ENCODE data around the gene CAMK2D. TPM values are rescaled to one million over a fixed set of nuclear protein-coding genes. Genes with fewer than 3 reads are reported as not detected.
A peak's percentile ranks its signal among the peaks of the same experiment; 100 is the strongest.

The CAMK2D gene
- total RNA-seq, 1 experiment from 2014 or later = 23.3 TPM

DNA sequence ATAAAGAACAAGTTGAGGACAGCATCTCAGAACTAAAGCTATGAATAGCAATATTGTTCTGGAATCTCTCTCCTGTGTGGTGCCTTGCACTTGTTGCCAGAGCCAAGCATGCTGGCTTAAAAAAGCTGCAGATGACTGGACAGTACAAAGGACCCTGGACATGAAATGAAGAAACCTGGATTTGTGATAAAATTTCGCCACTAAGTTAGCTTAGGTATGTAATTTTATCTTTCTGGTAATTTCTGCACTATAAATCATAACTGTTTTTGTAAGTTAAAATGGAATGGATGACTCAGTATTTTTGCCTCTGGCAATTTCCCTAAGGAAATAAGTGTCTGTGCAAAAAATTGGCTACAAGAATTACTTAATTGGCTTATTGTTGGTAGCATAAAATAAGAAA lies 317.2 kb downstream of the CAMK2D start:
- peak; percentile 15 for DNase-seq (ENCODE audit: low read depth)

DNA sequence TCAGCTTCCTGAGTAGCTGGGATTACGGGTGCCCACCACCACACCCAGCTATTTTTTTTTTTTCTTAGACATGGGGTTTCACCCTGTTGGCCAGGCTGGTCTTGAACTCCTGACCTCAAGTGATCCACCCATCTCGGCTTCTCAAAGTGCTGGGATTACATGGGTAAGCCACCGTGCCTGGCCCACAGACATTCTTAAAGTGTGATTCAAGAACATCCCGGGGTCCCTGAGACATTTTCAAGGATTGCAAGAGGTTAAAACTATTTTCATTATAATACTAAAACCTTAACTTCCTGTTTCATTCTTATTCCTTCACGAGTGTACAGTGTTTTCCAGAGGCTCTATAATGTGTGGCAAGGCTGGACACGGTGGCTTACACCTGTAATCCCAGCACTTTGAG lies 318.7 kb downstream of the CAMK2D start:
- no peak for DNase-seq (ENCODE audit: low read depth)

DNA sequence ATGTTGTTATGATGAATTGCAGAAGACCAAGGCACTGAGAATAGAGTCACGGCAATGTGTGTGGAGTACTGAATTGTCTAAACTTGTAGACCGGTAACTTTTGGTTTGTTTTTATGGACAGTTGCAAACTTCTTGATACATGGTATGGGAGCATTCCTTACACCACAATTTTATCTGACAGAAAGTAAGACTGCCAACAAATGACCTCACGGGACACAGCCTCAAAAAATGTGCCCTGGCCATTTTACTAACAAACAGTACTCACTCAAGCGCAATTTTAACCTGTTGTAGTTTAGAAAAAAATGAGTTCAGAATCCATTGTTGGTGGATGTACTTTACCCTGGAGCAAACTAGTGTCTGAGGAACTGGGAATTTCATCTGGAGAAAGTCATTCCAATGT lies 321.2 kb downstream of the CAMK2D start:
- DNase-seq (ENCODE audit: low read depth) = no peak

DNA sequence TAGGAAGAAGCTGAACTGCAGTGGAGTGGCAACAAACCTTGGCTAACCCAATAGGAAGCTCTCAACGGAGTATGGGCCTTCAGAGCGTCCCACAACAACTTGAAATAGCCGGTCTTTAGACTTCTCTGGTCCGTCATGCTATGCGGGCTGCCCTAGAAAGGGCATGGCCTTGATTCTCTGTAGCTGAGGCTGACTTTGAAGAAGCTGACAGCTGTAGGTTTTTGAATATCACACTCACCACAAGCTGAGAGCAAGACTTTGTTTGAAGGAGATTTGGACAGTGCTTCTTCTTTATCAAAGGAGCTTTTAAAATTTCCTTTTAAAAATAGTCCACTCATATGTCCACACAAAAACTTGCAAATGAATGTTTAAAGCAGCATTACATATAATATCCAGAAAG lies 322.9 kb downstream of the CAMK2D start:
- no peak for DNase-seq (ENCODE audit: low read depth)

DNA sequence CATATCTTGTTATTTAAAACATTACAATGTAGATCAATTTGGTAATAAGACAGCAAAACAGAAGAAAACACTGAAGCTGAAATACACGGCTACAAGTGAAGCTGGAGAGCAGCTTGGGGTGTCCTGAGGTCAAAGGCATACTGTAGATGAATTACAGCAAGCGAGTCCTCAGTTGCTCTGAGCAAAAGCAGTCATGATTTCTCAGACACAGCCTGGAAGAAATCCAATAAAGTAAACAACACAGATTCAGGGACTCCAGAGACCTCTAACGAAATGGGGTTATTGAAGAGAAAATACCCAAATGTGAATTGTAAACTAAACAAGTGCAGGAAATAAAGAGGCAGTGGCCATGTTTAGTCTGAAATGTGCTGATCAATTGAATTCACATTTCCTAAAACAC lies 324.4 kb downstream of the CAMK2D start:
- DNase-seq (ENCODE audit: low read depth) = no peak

DNA sequence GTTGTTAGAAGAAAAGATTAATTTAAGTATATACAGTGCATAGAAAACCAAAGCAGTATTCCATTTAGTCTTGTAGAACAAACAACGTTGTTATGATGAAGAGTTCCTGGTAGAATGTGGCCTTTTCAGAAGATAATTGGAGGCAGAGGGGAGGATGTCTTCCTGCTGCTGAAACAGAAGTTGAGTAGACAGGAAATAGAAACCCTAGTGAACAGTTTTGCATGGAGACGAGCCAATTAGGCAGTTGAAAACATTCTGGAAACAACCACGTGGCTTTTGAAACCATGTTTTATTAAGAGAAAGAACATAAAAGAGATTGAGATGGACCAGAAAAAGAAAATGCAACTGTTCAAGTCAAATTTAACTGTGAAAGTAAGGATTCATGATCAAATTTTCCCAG lies 325.2 kb downstream of the CAMK2D start:
- peak; percentile 74 for DNase-seq (ENCODE audit: low read depth)

DNA sequence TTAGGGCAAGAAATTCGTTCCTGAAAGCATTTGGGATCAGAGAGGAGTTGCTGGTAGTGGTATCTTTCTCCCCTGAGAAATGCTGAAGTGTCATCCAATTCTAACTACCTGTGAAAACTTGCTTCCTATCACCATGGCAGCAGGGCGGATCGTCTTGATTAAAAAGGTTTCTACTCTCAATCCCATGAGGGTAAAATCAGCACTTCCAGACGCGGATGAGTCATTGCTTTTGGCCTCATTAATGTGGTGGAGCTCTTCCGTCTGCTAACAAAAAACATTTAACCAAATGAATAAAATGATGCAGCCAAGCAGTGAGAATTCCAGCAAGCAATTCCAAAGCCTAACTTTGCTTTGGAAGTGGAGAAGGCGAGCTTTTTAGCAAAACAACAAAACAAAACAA lies 325.6 kb downstream of the CAMK2D start:
- DNase-seq (ENCODE audit: low read depth) = peak; percentile 83

DNA sequence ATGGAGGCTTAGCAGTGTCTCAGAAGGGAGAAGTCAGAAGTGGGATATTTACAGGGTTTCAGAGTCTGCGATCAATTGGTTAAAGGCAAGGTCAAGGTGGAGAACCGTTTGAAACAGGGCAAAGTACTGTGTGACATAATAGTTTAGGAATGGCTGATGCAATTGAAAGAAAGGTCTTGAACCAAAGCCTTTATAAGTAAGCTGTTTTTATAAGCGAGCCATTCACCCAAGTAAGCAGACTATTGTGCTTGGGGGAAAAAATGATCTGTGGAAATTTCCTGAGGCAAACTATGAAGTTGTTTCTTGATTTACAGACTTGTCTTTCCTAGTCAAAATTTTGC lies 327.3 kb downstream of the CAMK2D start:
- peak; percentile 13 for DNase-seq (ENCODE audit: low read depth)

DNA sequence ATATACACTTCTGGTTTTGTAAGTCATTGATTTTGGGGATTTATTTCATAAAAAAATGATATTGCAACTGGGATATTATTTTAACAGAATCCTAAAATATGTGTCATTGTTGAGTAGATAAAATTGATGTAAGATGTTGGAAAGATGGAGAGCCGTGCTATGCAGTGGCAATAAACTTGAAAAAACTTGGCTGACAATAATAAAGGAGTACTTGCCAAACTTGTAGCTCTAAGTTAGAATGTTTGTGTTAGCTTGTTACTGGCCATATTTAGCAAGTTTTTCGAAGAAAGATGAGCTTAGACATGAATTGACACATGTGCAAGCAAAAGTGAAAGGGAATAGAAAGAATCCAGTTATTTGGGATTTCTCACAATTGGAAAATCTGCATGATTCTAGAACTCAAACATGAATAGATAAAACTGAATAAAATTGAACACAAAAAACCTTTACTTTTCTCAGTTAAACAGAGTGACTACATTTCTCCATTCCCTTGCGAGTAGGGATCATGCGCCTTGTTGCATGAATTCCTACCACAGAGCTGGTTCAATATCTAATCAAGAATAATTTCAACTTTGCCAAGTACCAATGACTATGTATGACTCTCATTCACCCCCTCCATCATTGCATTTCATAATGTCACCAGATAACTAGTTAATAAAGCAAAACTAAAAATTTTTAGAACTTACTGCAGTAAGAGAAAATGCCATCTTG lies 327.8 kb downstream of the CAMK2D start:
- DNase-seq (ENCODE audit: low read depth) = no peak

DNA sequence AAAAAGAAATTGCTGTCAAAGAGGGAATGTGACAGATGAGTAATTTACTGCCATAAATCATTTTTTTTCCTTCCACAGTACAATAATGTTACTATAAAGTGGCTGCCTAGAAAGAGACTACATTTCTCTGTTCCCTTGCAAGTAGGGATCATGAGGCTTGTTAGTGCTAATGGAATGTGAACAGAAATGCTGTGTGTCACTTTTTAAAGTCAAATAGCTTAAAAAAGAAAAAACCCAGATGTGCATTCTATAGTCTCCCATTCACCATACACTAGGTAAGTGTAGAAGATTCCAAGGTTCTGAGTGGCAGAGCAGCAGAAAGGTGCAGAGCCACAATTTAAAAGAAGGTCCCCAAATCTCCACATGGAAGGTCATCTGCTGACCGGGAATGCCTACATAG lies 328.4 kb downstream of the CAMK2D start:
- no peak for DNase-seq (ENCODE audit: low read depth)

DNA sequence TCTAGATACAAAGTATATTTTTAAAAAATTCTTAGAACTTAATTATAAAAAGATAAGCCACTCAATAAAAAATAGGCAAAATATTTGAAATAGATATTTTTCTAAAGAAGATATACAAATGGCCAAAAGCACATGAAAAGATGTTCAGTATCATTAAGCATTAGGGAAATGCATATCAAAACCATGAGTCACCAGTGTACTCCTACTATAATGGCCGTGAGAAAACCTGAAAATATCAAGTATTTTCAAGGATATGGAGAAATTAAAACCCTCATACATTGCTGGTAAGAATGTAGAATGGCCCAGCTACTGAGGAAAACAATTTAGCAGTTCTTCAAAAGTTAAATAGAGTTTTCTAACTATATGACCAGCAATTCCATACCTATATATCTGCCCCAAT lies 337.9 kb downstream of the CAMK2D start:
- peak; percentile 48 for DNase-seq (ENCODE audit: low read depth)

DNA sequence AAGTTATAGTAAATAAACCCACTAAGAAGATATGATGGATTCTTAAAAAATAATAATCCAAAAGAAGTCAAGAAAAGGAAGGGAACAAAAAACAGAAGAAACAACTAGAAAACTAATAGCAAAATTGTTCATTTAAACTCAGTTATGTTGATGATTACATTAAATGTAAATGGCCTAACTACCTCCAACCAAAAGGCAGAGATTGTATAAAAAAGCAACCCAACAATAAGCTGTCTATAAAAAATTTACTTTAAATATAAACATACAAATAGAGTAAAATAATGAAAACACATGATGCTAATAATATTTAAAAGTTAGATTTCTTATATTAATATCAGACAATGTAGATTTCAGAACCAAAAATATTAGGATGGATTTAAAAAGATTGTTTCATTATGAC lies 340.6 kb downstream of the CAMK2D start:
- no peak for DNase-seq (ENCODE audit: low read depth)

DNA sequence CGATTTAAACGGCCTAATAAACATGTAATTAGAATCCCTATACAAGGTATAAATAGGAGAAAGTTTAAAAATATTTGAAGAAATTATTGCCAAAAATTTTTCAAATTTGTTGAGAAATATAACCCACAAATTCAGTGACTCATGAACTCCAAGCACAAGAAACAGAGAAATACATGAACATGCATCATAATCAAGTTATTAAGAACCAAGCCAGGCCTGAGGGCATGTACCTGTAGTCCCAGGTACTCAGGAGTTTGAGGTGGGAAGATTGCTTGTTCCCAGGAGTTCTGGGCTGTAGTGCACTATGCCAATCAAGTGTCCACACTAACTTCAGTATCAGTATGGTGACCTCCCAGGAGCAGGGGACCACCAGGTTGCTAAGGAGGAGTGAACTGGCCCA lies 341.9 kb downstream of the CAMK2D start:
- no peak for DNase-seq (ENCODE audit: low read depth)

DNA sequence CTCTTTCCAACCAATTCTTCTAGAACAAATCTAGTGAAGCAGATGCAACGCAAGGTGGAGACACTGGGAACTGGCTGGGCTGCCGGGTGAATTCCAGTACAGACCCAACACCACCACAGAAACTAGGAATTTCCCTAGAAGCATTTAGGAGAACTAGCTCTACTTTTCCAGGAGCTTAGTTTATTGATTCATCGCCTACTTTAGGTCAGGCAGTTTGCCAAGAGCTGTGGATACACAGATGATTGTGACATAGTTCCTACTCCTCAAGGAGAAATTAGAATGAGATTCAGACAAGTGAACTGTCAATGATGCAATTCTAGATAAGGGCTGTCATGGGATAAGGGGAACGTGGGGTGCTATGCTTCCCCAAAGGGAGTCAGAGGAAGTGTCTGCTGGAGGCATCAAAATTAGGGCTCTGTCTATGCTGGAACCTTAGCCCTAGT lies 350.0 kb downstream of the CAMK2D start:
- DNase-seq (ENCODE audit: low read depth) = peak; percentile 76

DNA sequence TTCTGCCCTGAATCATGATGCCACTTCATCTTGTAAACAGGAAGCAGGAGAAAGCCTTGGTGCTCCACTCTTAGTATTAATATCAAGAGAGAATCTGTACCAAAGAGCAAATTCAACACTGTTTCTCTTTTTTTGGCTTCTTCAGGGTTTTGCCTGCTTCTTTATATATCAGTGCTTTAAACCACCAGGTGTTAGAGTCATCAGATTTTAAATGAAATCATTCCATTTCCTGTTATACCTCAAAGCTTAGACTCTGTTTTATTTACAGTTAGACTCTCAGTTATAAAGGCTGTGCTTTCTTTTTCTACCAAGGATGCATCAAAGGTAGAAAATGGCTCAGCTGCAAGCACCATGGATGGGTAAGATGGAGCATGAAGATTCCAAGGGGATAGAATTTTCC lies 350.9 kb downstream of the CAMK2D start:
- DNase-seq (ENCODE audit: low read depth) = no peak

DNA sequence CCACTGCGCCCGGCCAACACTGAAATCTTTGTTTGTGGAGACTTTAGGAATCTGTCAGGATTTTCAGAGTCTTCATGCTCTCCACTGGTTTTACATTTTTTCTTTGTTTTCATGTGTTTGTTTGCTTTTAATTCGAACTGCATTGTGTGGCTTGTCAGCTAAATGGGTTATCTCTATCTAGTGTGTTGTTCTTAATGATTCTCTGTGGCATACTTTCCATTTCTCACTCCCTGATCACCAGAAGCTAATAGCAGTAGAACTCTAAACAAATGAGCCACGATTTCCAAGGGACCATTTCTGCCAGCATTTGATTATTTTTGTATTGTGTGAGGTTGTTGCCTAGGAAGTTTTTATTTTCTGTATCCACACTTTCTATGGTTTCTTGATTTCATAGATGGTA lies 352.4 kb downstream of the CAMK2D start:
- DNase-seq (ENCODE audit: low read depth) = no peak

DNA sequence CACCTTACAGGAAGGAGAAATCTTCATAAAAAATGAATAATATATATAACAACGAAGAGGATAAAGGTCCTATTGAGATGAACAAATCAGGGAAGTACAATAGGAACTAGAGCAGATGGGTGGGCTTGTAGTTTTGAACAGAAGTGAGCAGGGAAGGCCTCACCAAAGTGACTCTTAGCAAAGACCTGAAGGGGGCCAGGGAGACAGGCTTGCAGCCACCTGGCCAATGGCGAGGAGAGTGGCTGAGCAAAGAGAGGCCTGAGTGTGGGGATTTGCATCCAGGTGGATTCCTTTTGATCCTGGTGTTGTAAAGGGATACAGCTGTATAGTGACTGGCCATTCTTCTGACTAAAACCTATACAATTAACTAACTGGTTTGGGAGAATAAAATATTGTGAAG lies 354.1 kb downstream of the CAMK2D start:
- no peak for DNase-seq (ENCODE audit: low read depth)

DNA sequence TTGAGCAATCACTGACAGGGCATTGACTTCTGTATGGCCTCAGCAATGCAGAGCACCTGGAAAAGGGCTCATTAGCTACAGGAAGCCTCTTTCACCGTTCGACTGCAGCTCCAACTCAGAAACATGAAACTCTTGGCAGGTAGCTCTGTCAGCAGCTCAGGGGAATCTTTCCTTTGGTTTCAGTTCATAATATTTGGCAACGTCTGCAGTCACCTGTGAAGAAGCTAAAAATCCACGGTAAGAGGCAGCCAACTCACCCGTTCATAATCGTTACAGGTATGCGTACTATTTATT lies 354.9 kb downstream of the CAMK2D start:
- DNase-seq (ENCODE audit: low read depth) = no peak

DNA sequence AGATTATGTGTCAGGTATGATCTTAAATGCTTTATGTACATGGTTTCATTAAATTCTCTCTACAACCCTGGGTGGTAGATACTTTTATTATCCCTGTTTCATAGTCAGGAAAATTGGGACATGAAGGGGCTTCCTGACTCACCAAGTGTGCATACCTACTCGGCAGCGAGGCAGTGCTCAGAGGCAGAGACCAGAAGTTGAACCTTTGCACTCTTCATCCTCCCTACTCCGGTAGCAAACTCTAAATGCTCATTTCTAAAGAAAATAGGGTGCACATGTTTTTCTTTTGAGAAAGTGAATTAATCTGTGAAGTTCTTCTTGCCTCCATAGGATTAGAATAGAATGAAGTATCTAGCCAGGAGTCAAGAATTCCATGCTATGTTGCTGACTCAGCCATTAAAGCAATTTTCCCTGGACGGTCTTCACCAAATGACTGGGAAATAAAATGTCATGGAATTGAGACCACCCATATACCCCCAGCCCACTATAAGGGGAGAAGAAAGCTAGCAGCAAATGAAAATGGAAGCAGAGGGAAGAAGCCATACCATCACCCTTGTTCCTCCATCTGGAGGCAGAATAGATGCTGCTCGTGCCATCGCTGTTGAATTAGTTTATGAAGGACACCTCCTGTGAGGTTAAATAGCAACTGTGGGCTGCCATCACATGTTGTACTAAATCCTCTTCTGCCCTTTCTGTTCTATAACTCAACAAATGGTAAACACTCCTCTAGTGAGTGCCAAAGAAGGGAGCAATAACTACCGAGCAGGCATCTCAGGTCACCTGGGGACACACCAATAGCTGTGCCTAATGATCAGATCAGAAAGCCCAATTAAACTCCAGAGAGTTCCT lies 355.4 kb downstream of the CAMK2D start:
- no peak for DNase-seq (ENCODE audit: low read depth)

DNA sequence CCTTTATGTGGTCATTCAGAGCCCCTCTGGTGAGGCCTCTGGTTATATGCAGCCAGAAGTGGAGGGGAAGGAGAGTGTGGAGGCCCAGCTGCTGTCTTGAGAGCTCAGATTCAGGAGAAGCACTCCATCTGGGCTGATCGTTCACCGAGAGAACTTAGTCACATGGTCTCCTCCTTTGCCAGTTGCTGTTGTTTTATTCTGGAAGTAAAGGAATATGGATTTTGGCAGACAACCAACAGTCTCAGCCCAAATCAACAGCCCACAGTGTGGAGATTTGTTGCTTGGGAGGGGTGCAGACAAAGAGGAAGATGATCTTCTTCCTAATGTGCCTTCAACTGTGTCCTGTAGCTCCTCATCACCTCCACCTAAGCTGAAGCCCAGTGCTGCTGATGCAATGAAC lies 356.7 kb downstream of the CAMK2D start:
- no peak for DNase-seq (ENCODE audit: low read depth)

DNA sequence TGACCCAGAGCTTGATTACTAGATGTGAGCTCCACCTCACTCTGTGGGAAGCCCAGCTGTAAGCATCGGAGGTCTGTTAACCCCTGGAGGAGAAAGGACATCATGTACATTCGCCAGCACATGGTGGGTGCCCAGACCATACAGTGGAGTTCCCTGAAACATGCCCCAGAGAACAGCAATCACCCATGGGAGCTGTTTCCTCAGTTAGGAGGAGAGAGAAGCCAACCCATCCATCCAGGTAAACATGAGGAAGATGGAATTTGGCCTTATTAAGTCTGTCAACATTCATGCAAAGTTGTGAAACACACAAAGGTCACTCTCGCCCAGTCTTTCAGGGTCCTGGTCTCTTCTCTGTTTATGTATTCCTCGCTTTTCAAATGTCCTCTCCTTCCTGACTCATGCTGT lies 357.4 kb downstream of the CAMK2D start:
- no peak for DNase-seq (ENCODE audit: low read depth)

All from RPMI7951 (cell line).